Ovary (tissue), 3 donors: Measurements from ENCODE around the gene NOX5.

ENCODE experiments used
- EP300 ChIP-seq: sonication (generic); formaldehyde crosslinking; IDR thresholded peaks from one replicate; pipeline ENCODE4 v1.6.1; 2017; ENCODE audit warnings: antibody characterized with exemption
- POLR2A ChIP-seq: fragments of 450-650 bp; IDR thresholded peaks from one replicate; pipeline ENCODE4 v1.6.1; 2017; ENCODE audit warnings: antibody characterized with exemption, mild to moderate bottlenecking, moderate library complexity
- TF ChIP-seq, protein P1 (sequence below), 3 donors: fragments of 450-650 bp in 2 of 3; fragments of 200-600 bp in 1 of 3; IDR thresholded peaks; one replicate each; pipeline versions ENCODE4 v1.5.1 to v1.8.0; 2016 to 2022; ENCODE audit warnings: antibody characterized with exemption in 3 of 3, mild to moderate bottlenecking in 1 of 3
- donor health status: DM: no; HTN: no; CAD: no.

- TF ChIP-seq, protein P1, sequence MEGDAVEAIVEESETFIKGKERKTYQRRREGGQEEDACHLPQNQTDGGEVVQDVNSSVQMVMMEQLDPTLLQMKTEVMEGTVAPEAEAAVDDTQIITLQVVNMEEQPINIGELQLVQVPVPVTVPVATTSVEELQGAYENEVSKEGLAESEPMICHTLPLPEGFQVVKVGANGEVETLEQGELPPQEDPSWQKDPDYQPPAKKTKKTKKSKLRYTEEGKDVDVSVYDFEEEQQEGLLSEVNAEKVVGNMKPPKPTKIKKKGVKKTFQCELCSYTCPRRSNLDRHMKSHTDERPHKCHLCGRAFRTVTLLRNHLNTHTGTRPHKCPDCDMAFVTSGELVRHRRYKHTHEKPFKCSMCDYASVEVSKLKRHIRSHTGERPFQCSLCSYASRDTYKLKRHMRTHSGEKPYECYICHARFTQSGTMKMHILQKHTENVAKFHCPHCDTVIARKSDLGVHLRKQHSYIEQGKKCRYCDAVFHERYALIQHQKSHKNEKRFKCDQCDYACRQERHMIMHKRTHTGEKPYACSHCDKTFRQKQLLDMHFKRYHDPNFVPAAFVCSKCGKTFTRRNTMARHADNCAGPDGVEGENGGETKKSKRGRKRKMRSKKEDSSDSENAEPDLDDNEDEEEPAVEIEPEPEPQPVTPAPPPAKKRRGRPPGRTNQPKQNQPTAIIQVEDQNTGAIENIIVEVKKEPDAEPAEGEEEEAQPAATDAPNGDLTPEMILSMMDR (IDR thresholded peaks at IDR 0.05): no peak
- TF ChIP-seq POLR2A (no peak), EP300 (no peak)
These were observed 72.1 kb downstream of the NOX5 start for GRCh38 chr15:69086427-69087204.
